HepG2 (cell line): Measurements from ENCODE around the gene PRKCI. TPM values are rescaled to one million over a fixed set of nuclear protein-coding genes. Genes with fewer than 3 reads are reported as not detected.

Experiments
- ELF1 ChIP-seq: sonication (generic); formaldehyde crosslinking; IDR thresholded peaks from 2 replicates; pipeline ENCODE4 v1.4.0; 2020; ENCODE audit warnings: missing genetic modification reagents
- MTA1 ChIP-seq: sonication (generic); formaldehyde crosslinking; IDR thresholded peaks from 2 replicates; pipeline ENCODE4 v1.4.0; 2020; ENCODE audit warnings: missing genetic modification reagents, mild to moderate bottlenecking, borderline replicate concordance
- MXD1 ChIP-seq: sonication (generic); formaldehyde crosslinking; IDR thresholded peaks from 2 replicates; pipeline ENCODE4 v1.4.0; 2020; ENCODE audit warnings: mild to moderate bottlenecking, missing genetic modification reagents
- NFATC3 ChIP-seq: sonication (generic); formaldehyde crosslinking; IDR thresholded peaks from 2 replicates; pipeline ENCODE4 v1.5.1; 2020; ENCODE audit warnings: mild to moderate bottlenecking, missing genetic modification reagents
- SSRP1 ChIP-seq: IDR thresholded peaks from 2 replicates; pipeline ENCODE4 v1.6.1; 2016; ENCODE audit warnings: control low read depth
- ZNF234 ChIP-seq: sonication (generic); formaldehyde crosslinking; conservative IDR thresholded peaks from 2 replicates; pipeline ENCODE4 v1.5.1; 2020; ENCODE audit warnings: mild to moderate bottlenecking, missing genetic modification reagents
- ZNF329 ChIP-seq: sonication (generic); formaldehyde crosslinking; IDR thresholded peaks from 2 replicates; pipeline ENCODE4 v1.9.0; 2021; ENCODE audit warnings: low read depth, mild to moderate bottlenecking, missing genetic modification reagents
- ZNF687 ChIP-seq: sonication (generic); formaldehyde crosslinking; IDR thresholded peaks from 2 replicates; pipeline ENCODE4 v1.5.1; 2020; ENCODE audit warnings: mild to moderate bottlenecking, missing genetic modification reagents, moderate library complexity
- ZNF879 ChIP-seq: sonication (generic); formaldehyde crosslinking; IDR thresholded peaks from 2 replicates; pipeline ENCODE4 v1.8.1; 2023; ENCODE audit warnings: missing genetic modification reagents
- polyA plus RNA-seq, 8 experiments: library from polyadenylated mRNA; depleted of rRNA in 3 of 8; stranded (reverse) in 7 of 8; unstranded in 1 of 8; fragments of >200 nt; fragmentation: Illumina TruSeq in 4 of 8; extraction: Trizol in 4 of 8; gene quantifications; 2 replicates each; pipeline versions ENCODE4 v1.2.1 to v1.2.3, GENCODE V29; 2011 to 2016; ENCODE audit warnings: low read depth in 4 of 8, missing spikeins in 1 of 8, mixed read lengths in 1 of 8; ENCODE audit not compliant: insufficient read depth in 1 of 8
- total RNA-seq, 5 experiments: library from RNA; depleted of rRNA; stranded (reverse); fragments of >200 nt; fragmentation: Illumina TruSeq; extraction: Trizol; gene quantifications; 2 replicates each; pipeline ENCODE4 v1.2.3, GENCODE V29; 2016; ENCODE audit warnings: low read depth in 1 of 5
- TF ChIP-seq, protein P1 (sequence below): sonication (generic); formaldehyde crosslinking; IDR thresholded peaks from 2 replicates; pipeline ENCODE4 v1.4.0; 2020; ENCODE audit warnings: missing genetic modification reagents, low read depth, mild to moderate bottlenecking, borderline replicate concordance
- TF ChIP-seq, protein P2 (sequence below): sonication (generic); formaldehyde crosslinking; IDR thresholded peaks from 2 replicates; pipeline ENCODE4 v1.4.0; 2020; ENCODE audit warnings: missing genetic modification reagents, borderline replicate concordance
- TF ChIP-seq, protein P3 (sequence below): IDR thresholded peaks from 2 replicates; pipeline ENCODE4 v1.6.1; 2016
- TF ChIP-seq, protein P4 (sequence below): sonication (generic); formaldehyde crosslinking; IDR thresholded peaks from 2 replicates; pipeline ENCODE4 v1.4.0; 2020; ENCODE audit warnings: missing genetic modification reagents

The PRKCI gene
- total and polyA plus RNA-seq, 2 of the 13 experiments (the other 11 are each of a cell fraction or from before 2014, with no cell fraction given), result 17.2 to 30.4 TPM

DNA sequence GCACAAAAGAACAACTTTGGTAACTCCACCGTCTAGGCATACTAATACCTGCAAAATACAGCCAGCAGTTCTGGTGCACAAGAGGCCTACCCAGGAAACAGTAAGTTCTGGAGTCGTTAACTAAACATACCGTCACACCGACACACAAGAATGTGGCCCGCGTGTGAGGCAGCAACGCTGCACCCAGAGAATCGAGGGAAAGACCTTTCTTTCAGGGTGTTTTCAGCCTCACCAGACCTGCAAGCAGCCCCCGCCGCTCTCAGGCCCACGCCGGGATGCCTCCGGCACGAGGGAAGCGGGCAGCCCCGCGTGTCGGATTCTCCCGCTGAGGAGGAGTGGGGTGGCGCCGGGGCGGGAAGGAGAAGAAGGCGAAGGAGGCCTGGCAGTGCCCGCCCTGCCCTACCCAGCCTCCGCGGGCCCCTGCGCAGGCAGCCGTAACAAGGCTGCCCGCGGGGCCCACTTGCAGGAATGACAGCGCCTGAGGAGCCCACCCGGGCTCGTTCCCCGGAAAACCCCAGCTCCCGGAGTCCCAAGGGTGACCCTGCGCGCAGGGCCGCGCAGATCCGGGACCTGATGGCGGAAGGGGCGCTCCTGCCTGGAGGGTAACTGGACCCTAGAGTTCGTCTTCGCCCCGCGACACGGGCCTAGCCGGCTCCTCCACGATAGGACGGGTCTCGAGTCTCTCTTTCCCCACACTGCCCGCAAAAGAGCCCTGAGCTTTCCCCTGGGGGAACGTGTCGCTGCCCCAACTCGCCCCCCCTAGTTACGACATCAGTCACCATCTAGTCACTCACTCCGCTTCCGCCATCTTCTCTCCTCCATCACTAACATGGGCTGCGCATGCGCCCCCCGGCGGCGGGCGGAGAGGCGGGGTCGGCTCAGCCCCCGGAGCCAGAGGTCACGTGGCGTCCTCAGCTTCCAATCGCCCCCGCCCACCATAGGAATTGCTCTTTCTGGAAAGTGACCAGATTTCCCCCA, 41.0 kb upstream of the PRKCI start, which contains the start of gene PHC3 (continued):
- TF ChIP-seq, protein P1, sequence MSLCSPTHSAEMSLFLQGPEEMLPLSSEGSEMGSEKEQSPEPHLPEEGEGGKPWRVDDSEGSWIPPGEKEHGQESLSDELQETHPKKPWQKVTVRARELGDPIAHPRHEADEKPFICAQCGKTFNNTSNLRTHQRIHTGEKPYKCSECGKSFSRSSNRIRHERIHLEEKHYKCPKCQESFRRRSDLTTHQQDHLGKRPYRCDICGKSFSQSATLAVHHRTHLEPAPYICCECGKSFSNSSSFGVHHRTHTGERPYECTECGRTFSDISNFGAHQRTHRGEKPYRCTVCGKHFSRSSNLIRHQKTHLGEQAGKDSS, result peak; percentile 77; the same call in 1 of the 2 replicates
- TF ChIP-seq, protein P2, sequence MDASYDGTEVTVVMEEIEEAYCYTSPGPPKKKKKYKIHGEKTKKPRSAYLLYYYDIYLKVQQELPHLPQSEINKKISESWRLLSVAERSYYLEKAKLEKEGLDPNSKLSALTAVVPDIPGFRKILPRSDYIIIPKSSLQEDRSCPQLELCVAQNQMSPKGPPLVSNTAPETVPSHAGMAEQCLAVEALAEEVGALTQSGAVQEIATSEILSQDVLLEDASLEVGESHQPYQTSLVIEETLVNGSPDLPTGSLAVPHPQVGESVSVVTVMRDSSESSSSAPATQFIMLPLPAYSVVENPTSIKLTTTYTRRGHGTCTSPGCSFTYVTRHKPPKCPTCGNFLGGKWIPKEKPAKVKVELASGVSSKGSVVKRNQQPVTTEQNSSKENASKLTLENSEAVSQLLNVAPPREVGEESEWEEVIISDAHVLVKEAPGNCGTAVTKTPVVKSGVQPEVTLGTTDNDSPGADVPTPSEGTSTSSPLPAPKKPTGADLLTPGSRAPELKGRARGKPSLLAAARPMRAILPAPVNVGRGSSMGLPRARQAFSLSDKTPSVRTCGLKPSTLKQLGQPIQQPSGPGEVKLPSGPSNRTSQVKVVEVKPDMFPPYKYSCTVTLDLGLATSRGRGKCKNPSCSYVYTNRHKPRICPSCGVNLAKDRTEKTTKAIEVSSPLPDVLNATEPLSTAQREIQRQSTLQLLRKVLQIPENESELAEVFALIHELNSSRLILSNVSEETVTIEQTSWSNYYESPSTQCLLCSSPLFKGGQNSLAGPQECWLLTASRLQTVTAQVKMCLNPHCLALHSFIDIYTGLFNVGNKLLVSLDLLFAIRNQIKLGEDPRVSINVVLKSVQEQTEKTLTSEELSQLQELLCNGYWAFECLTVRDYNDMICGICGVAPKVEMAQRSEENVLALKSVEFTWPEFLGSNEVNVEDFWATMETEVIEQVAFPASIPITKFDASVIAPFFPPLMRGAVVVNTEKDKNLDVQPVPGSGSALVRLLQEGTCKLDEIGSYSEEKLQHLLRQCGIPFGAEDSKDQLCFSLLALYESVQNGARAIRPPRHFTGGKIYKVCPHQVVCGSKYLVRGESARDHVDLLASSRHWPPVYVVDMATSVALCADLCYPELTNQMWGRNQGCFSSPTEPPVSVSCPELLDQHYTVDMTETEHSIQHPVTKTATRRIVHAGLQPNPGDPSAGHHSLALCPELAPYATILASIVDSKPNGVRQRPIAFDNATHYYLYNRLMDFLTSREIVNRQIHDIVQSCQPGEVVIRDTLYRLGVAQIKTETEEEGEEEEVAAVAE (CRISPR knock-in tag), result no peak
- TF ChIP-seq, protein P3, sequence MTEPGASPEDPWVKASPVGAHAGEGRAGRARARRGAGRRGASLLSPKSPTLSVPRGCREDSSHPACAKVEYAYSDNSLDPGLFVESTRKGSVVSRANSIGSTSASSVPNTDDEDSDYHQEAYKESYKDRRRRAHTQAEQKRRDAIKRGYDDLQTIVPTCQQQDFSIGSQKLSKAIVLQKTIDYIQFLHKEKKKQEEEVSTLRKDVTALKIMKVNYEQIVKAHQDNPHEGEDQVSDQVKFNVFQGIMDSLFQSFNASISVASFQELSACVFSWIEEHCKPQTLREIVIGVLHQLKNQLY, result no peak
- TF ChIP-seq NFATC3 (CRISPR knock-in tag), result 0 out of 2 replicates have a peak, but pooled peaks have one; percentile 30
- peak; percentile 57; the same call in 1 of the 2 replicates for TF ChIP-seq ZNF879 (CRISPR knock-in tag)
- TF ChIP-seq MXD1 (CRISPR knock-in tag), result peak; percentile 62
- TF ChIP-seq, protein P4, sequence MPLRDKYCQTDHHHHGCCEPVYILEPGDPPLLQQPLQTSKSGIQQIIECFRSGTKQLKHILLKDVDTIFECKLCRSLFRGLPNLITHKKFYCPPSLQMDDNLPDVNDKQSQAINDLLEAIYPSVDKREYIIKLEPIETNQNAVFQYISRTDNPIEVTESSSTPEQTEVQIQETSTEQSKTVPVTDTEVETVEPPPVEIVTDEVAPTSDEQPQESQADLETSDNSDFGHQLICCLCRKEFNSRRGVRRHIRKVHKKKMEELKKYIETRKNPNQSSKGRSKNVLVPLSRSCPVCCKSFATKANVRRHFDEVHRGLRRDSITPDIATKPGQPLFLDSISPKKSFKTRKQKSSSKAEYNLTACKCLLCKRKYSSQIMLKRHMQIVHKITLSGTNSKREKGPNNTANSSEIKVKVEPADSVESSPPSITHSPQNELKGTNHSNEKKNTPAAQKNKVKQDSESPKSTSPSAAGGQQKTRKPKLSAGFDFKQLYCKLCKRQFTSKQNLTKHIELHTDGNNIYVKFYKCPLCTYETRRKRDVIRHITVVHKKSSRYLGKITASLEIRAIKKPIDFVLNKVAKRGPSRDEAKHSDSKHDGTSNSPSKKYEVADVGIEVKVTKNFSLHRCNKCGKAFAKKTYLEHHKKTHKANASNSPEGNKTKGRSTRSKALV (CRISPR knock-in tag), result peak; percentile 57; the same call in 1 of the 2 replicates
- peak; percentile 90 for TF ChIP-seq ZNF687 (CRISPR knock-in tag)
- TF ChIP-seq ZNF234 (CRISPR knock-in tag), result peak; percentile 87; the same call in 1 of the 2 replicates
- no peak for TF ChIP-seq SSRP1 (CRISPR knock-in tag)
- peak; percentile 45; the same call in 1 of the 2 replicates for TF ChIP-seq MTA1
- TF ChIP-seq ZNF329, result peak; percentile 49; the same call in 1 of the 2 replicates
- peak; percentile 75 for TF ChIP-seq ELF1 (CRISPR knock-in tag)
